ENCODE results near the gene MPHOSPH10. TPM values are rescaled to one million over a fixed set of nuclear protein-coding genes. Genes with fewer than 3 reads are reported as not detected.

The MPHOSPH10 gene
- polyA plus RNA-seq, 2 of the 4 experiments (the other 2 are of a cell fraction) = 39.2 to 51.7 TPM

DNA sequence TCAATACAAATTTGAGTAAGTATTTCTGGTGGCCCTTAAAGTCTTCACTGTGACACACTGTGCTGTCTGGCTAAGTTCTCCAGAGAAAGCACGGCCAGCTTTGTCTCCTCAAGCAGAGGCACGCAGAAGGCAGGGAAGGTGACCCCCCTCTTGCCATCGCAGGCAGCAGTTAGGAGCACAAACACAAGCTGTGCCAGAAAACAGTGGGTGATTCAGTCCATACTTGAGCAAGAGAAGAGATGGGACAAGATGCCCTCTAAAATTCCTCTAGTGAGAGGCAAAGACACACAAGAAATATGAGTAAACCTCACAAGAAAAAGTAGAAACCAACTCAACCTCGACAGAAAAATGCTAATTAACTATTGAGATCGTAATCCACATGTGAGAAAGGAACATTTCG, 10.2 kb upstream of the MPHOSPH10 start (continued):
- TF ChIP-seq, protein P1, sequence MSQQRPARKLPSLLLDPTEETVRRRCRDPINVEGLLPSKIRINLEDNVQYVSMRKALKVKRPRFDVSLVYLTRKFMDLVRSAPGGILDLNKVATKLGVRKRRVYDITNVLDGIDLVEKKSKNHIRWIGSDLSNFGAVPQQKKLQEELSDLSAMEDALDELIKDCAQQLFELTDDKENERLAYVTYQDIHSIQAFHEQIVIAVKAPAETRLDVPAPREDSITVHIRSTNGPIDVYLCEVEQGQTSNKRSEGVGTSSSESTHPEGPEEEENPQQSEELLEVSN (IDR thresholded peaks at IDR 0.05; ENCODE audit: borderline replicate concordance, low read depth) = no peak
- TF ChIP-seq, protein P2, sequence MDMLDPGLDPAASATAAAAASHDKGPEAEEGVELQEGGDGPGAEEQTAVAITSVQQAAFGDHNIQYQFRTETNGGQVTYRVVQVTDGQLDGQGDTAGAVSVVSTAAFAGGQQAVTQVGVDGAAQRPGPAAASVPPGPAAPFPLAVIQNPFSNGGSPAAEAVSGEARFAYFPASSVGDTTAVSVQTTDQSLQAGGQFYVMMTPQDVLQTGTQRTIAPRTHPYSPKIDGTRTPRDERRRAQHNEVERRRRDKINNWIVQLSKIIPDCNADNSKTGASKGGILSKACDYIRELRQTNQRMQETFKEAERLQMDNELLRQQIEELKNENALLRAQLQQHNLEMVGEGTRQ (IDR thresholded peaks at IDR 0.05) = no peak
- TF ChIP-seq HOXB13 (CRISPR knock-in tag; IDR thresholded peaks at IDR 0.05; ENCODE audit: low read depth) = no peak

DNA sequence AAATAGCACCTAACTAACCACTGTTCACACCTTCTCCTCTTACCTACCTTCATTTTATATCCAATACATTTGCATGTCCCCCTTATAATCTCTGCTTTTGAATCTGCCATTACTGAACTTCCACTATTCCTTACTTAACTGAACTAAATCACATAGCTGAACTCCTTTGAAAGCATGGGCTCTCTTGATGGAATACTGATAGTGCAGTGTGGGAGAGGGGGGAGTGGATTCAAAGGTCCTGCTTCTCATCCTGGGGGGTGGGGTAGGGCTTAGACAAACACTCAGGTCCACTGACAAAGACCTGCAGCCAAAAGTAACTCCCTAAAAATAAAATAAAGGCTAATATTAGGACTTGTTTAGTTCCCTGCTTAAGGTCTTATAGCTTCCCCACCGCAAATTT, 9.0 kb upstream of the MPHOSPH10 start:
- H3K27ac ChIP-seq = no peak overlapping the region
- H3K9me3 ChIP-seq = no peaks in the 10 kb centered on the region
- 98% methylated on average over 1 of the region's 1 CpG for WGBS (ENCODE audit: missing lambda C conversion rate)
- H3K4me3 ChIP-seq = no peak overlapping the region
- CTCF ChIA-PET = interaction anchor here (0.7 to 2.9 kb wide), 5 partner anchors 10 to 434 kb away, joined by 3 to 16 read pairs (median 4); partner anchors contain the start of gene ZNF638
- H3K4me2 ChIP-seq = no peak overlapping the region
- POLR2A ChIA-PET = interaction anchor here (1.2 to 1.9 kb wide), 2 partner anchors 9 to 53 kb away, joined by 3 to 6 read pairs; partner anchors contain the start of gene NAGK
- TF ChIP-seq, protein P3, sequence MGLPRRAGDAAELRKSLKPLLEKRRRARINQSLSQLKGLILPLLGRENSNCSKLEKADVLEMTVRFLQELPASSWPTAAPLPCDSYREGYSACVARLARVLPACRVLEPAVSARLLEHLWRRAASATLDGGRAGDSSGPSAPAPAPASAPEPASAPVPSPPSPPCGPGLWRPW (IDR thresholded peaks at IDR 0.05) = no peak
- no peak for TF ChIP-seq NPAS2 (CRISPR knock-in tag; IDR thresholded peaks at IDR 0.05; ENCODE audit: borderline replicate concordance)
- H3K4me1 ChIP-seq = no peaks in the 10 kb centered on the region
- FAIRE-seq (no peak), DNase-seq (ENCODE audit: low read depth in 1 of 2, low spot score in 1 of 2) (no peak), ATAC-seq (no peak)

DNA sequence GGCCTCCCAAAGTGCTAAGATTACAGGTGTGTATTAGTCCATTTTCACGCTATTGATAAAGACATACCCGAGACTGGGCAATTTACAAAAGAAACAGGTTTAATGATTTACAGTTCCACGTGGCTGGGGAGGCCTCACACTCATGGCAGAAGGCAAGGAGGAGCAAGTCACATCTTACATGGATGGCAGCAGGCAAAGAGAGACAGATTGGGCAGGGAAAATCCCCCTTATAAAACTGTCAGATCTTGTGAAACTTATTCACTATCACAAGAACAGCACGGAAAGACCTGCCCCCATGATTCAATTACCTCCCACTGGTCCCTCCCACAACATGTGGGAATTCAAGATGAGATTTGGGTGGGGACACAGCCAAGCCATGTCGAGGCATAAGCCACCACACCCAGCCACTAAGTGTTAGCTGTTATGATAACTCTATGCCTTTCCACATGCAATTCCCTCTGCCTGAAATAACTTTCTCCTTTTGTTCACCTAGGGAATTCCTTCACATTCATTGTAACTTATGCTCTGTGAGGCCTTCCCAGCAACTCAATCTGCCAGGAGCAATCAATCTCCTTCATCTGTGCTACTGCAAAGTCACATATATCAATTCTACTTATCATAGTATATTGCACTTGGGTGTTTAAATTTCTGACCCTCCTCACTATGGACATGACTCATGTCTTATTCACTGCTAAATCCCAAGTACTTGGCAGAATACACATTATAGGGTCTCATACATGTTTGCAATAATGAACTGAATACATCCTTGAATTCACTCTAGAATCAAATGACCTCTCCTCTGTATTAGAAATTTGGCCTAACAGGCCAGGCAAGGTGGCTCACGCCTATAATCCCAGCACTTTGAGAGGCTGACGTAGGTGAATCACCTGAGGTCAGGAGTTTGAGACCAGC, 7.8 kb upstream of the MPHOSPH10 start:
- Histone ChIP-seq H3K4me1 (no peaks in the 10 kb centered on the region), H3K4me2 (no peak overlapping the region), H3K4me3 (no peak overlapping the region), H3K27ac (no peak overlapping the region), H3K9me3 (no peaks in the 10 kb centered on the region)
- DNase-seq (ENCODE audit: low read depth in 1 of 2, low spot score in 1 of 2) = no peak
- WGBS (ENCODE audit: missing lambda C conversion rate) = 84% methylated on average over 7 of the region's 7 CpGs
- no peak for ATAC-seq
- no peak for FAIRE-seq
- TF ChIP-seq SREBF2 (IDR thresholded peaks at IDR 0.05) = no peak
- TF ChIP-seq, protein P4, sequence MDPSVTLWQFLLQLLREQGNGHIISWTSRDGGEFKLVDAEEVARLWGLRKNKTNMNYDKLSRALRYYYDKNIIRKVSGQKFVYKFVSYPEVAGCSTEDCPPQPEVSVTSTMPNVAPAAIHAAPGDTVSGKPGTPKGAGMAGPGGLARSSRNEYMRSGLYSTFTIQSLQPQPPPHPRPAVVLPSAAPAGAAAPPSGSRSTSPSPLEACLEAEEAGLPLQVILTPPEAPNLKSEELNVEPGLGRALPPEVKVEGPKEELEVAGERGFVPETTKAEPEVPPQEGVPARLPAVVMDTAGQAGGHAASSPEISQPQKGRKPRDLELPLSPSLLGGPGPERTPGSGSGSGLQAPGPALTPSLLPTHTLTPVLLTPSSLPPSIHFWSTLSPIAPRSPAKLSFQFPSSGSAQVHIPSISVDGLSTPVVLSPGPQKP (IDR thresholded peaks at IDR 0.05; ENCODE audit: low read depth, low read length) = no peak
- no peak for TF ChIP-seq HEYL (CRISPR knock-in tag; IDR thresholded peaks at IDR 0.05)
- ChIA-PET CTCF (interaction anchor here (0.8 to 1.7 kb wide), 2 partner anchors 11 to 209 kb away, joined by 3 to 4 read pairs; partner anchors contain the start of gene ZNF638), POLR2A (interaction anchor here (1.9 kb wide), 1 partner anchor 54 kb away, joined by 6 read pairs; the partner anchor contains the start of gene NAGK)

DNA sequence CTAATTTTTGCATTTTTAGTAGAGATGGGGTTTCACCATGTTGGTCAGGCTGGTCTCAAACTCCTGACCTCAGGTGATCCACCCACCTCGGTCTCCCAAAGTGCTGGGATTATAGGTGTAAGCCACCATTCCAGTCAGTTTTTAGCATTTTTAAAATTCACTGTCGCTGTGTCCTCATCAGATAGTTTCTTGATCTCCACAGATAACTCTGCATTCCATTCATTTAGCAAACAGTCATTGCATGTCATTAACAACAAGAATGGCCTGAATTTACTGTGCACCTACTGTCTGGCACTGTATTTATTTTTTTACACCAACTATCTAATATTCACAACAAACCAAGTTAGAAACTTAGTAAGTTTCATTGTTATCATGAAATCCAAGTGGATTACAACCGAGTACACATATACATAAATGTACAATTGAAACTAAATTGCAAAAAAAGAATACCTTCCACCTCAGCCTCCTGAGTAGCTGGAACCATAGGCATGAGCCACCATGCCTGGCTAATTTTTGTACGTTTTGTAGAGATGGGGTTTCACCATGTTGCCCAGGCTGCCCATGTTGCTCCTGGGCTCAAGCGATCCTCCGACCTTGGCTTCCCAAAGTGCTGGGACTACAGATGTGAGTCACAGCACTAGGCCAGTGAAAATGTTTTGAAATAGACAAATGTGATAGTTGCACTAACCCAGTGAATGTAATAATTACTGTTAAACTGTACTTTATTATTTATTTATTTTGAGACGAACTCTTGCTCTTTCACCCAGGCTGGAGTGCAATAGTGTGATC, 4.7 kb upstream of the MPHOSPH10 start:
- WGBS (ENCODE audit: missing lambda C conversion rate) = 87% methylated on average over 7 of the region's 7 CpGs
- ATAC-seq = no peak
- ChIA-PET CTCF (interaction anchor here (1.0 kb wide), 1 partner anchor 24 kb away, joined by 3 read pairs; no protein-coding TSS in a partner anchor), POLR2A (interaction anchor here (1.0 kb wide), 1 partner anchor 57 kb away, joined by 6 read pairs; the partner anchor contains the start of gene NAGK)
- no peak for FAIRE-seq
- DNase-seq (ENCODE audit: low read depth in 1 of 2, low spot score in 1 of 2) = no peak
- Histone ChIP-seq H3K9me3 (no peaks in the 10 kb centered on the region), H3K4me2 (no peak overlapping the region), H3K27ac (no peak overlapping the region), H3K4me1 (peaks cover 8% of the 10 kb centered on the region; the same call in 1 of the 3 replicates), H3K4me3 (no peak overlapping the region)
- TF ChIP-seq FOXS1 (CRISPR knock-in tag; IDR thresholded peaks at IDR 0.05) (no peak), RFX5 (IDR thresholded peaks at IDR 0.05) (no peak), ZNF302 (CRISPR knock-in tag; IDR thresholded peaks at IDR 0.05) (no peak), SMC3 (IDR thresholded peaks at IDR 0.05) (no peak), HOXB5 (CRISPR knock-in tag; IDR thresholded peaks at IDR 0.05) (no peak), JUNB (IDR thresholded peaks at IDR 0.05) (no peak), RARB (CRISPR knock-in tag; IDR thresholded peaks at IDR 0.05) (no peak), CHD4 (IDR thresholded peaks at IDR 0.05; ENCODE audit: borderline replicate concordance) (no peak), TP53 (CRISPR knock-in tag; IDR thresholded peaks at IDR 0.05) (no peak), NR3C1 (IDR thresholded peaks at IDR 0.05) (no peak), SREBF2 (IDR thresholded peaks at IDR 0.05) (no peak), GATA3 (IDR thresholded peaks at IDR 0.05; ENCODE audit: borderline replicate concordance) (no peak), RNF2 (IDR thresholded peaks at IDR 0.05; ENCODE audit: borderline replicate concordance, low read depth) (no peak)
- TF ChIP-seq, protein P5, sequence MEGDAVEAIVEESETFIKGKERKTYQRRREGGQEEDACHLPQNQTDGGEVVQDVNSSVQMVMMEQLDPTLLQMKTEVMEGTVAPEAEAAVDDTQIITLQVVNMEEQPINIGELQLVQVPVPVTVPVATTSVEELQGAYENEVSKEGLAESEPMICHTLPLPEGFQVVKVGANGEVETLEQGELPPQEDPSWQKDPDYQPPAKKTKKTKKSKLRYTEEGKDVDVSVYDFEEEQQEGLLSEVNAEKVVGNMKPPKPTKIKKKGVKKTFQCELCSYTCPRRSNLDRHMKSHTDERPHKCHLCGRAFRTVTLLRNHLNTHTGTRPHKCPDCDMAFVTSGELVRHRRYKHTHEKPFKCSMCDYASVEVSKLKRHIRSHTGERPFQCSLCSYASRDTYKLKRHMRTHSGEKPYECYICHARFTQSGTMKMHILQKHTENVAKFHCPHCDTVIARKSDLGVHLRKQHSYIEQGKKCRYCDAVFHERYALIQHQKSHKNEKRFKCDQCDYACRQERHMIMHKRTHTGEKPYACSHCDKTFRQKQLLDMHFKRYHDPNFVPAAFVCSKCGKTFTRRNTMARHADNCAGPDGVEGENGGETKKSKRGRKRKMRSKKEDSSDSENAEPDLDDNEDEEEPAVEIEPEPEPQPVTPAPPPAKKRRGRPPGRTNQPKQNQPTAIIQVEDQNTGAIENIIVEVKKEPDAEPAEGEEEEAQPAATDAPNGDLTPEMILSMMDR (IDR thresholded peaks at IDR 0.05) = no peak
- TF ChIP-seq, protein P1 (IDR thresholded peaks at IDR 0.05; ENCODE audit: borderline replicate concordance, low read depth) = no peak

All from A549 (cell line).